Measurements from ENCODE around the gene SRCIN1.

GRCh38 chr17:38575781-38576180, 30.0 kb downstream of the SRCIN1 start:
- TF ChIP-seq CTCF (IDR thresholded peaks at IDR 0.05; ENCODE audit: low read depth, low read length, poor library complexity, severe bottlenecking) (no peak), EZH2phosphoT487 (IDR thresholded peaks at IDR 0.05; ENCODE audit: borderline replicate concordance, low read length) (no peak)

Data from DOHH2 (cell line).